RWPE2 (cell line): ENCODE results near the gene POLDIP2.
A peak's percentile ranks its signal among the peaks of the same experiment; 100 is the strongest.

Experiments
- ATAC-seq: fragments of 200-7000 bp; cut with Tn5 transposase; 3 replicates; pipeline ENCODE4 v1.9.1; 2021; ENCODE audit warnings: low read depth
- DNase-seq: peaks from one replicate; pipeline ENCODE4 v3.0.0-alpha.2; 2020; ENCODE audit warnings: low spot score
- H3K27ac ChIP-seq: fragments of 450-650 bp; 2 replicates; pipeline ENCODE4 v1.5.1; 2017; ENCODE audit warnings: mild to moderate bottlenecking; ENCODE audit not compliant: poor library complexity, severe bottlenecking
- H3K27me3 ChIP-seq: fragments of 250-450 bp; sonication (Bioruptor Pico); 2 replicates; pipeline ENCODE4 v1.5.1; 2021; ENCODE audit warnings: mild to moderate bottlenecking, moderate library complexity; ENCODE audit not compliant: insufficient read depth, poor library complexity, severe bottlenecking
- H3K36me3 ChIP-seq: fragments of 250-450 bp; sonication (Bioruptor Pico); 2 replicates; pipeline ENCODE4 v1.5.1; 2020; ENCODE audit warnings: low read depth, mild to moderate bottlenecking, moderate library complexity
- H3K4me1 ChIP-seq: fragments of 250-450 bp; sonication (Bioruptor Pico); 2 replicates; pipeline ENCODE4 v1.5.1; 2021; ENCODE audit warnings: mild to moderate bottlenecking, moderate library complexity; ENCODE audit not compliant: insufficient read depth, poor library complexity, severe bottlenecking
- H3K4me3 ChIP-seq: fragments of 250-450 bp; sonication (Bioruptor Pico); 2 replicates; pipeline ENCODE4 v1.5.1; 2021; ENCODE audit warnings: mild to moderate bottlenecking, moderate library complexity; ENCODE audit not compliant: severe bottlenecking
- H3K9me3 ChIP-seq: fragments of 250-450 bp; sonication (Bioruptor Pico); 2 replicates; pipeline ENCODE4 v1.5.1; 2021; ENCODE audit warnings: mild to moderate bottlenecking, moderate library complexity; ENCODE audit not compliant: severe bottlenecking
- CTCF ChIP-seq: fragments of 450-650 bp; IDR thresholded peaks from one replicate; pipeline ENCODE4 v1.5.1; 2017; ENCODE audit warnings: mild to moderate bottlenecking, moderate library complexity; ENCODE audit not compliant: poor library complexity, severe bottlenecking

POLDIP2 gene

GRCh38 chr17:28333083-28333746 lies 24.1 kb downstream of the POLDIP2 start:
- Histone ChIP-seq H3K36me3 (peaks cover 32% of the 10 kb centered on the region), H3K9me3 (no peaks in the 10 kb centered on the region), H3K27me3 (no peaks in the 10 kb centered on the region), H3K4me3 (no peak overlapping the region), H3K27ac (no peak overlapping the region), H3K4me1 (peaks cover 16% of the 10 kb centered on the region)
- TF ChIP-seq CTCF: no peak
- no peak for DNase-seq
- ATAC-seq: no peak

GRCh38 chr17:28331891-28332420 lies 25.4 kb downstream of the POLDIP2 start:
- no peak for ATAC-seq
- no peak for TF ChIP-seq CTCF
- Histone ChIP-seq H3K4me1 (peaks cover 3% of the 10 kb centered on the region), H3K36me3 (peaks cover 27% of the 10 kb centered on the region), H3K4me3 (no peak overlapping the region), H3K9me3 (no peaks in the 10 kb centered on the region), H3K27ac (no peak overlapping the region), H3K27me3 (no peaks in the 10 kb centered on the region)
- no peak for DNase-seq

GRCh38 chr17:28330671-28331070 lies 26.7 kb downstream of the POLDIP2 start:
- H3K4me1 ChIP-seq: no peaks in the 10 kb centered on the region
- peaks cover 40% of the 10 kb centered on the region for H3K36me3 ChIP-seq
- H3K9me3 ChIP-seq: no peaks in the 10 kb centered on the region
- ATAC-seq: no peak
- DNase-seq: no peak
- no peaks in the 10 kb centered on the region for H3K27me3 ChIP-seq
- no peak overlapping the region for H3K4me3 ChIP-seq
- TF ChIP-seq CTCF: no peak
- H3K27ac ChIP-seq: no peak overlapping the region

- H3K36me3 ChIP-seq: peaks cover 55% of the 10 kb centered on the region
- DNase-seq (no peak), ATAC-seq (no peak)
- H3K9me3 ChIP-seq: no peaks in the 10 kb centered on the region
- H3K27me3 ChIP-seq: no peaks in the 10 kb centered on the region
- no peaks in the 10 kb centered on the region for H3K4me1 ChIP-seq
- no peak overlapping the region for H3K4me3 ChIP-seq
- no peak for TF ChIP-seq CTCF
- no peak overlapping the region for H3K27ac ChIP-seq
Observed at GRCh38 chr17:28328325-28328724, 29.0 kb downstream of the POLDIP2 start.

- Histone ChIP-seq H3K4me3 (no peak overlapping the region), H3K27ac (no peak overlapping the region), H3K36me3 (peaks cover 58% of the 10 kb centered on the region), H3K27me3 (no peaks in the 10 kb centered on the region), H3K4me1 (no peaks in the 10 kb centered on the region), H3K9me3 (no peaks in the 10 kb centered on the region)
- peak; percentile 13 for TF ChIP-seq CTCF
- ATAC-seq: 0 out of 3 replicates have a peak, but pooled peaks have one; percentile 43
- no peak for DNase-seq
Observed at GRCh38 chr17:28327709-28328108, 29.6 kb downstream of the POLDIP2 start.
